Panc1 (cell line): ENCODE data around the gene SEL1L2. TPM values are rescaled to one million over a fixed set of nuclear protein-coding genes. Genes with fewer than 3 reads are reported as not detected.

Experiments
- ATAC-seq: fragments of 200-7000 bp; cut with Tn5 transposase; 2 replicates; pipeline ENCODE4 v1.9.1; 2020; ENCODE audit warnings: mild to moderate bottlenecking, moderate library complexity
- BruUV-seq: library from RNA; stranded (reverse); fragments of 400-500 nt; replicated peaks from 2 replicates; lab custom pipeline; 2021; lab: Mats Ljungman, UMichigan
- CTCF ChIA-PET: fragments of 300-600 bp; sonication (Branson Sonifier 250); formaldehyde crosslinking; loops from one replicate; lab custom pipeline; 2022; ENCODE audit warnings: antibody characterized with exemption; lab: Charles Lee
- POLR2A ChIA-PET: fragments of 300-600 bp; sonication (Branson Sonifier 250); formaldehyde crosslinking; loops from one replicate; lab custom pipeline; 2022; ENCODE audit warnings: antibody characterized with exemption; lab: Charles Lee
- DNase-seq: peaks from one replicate; pipeline ENCODE4 v3.0.0-alpha.2; 2010; ENCODE audit warnings: low read depth, low spot score
- H3K27ac ChIP-seq: 2 replicates; pipeline ENCODE4 v1.5.1; 2011; ENCODE audit warnings: mild to moderate bottlenecking, low read length, inconsistent platforms
- H3K27me3 ChIP-seq: fragments of 200-500 bp; sonication (Bioruptor generic); 2 replicates; pipeline ENCODE4 v1.6.0; 2014; ENCODE audit warnings: low read length, inconsistent platforms; ENCODE audit not compliant: control insufficient read depth, insufficient read depth
- H3K36me3 ChIP-seq: fragments of 200-500 bp; sonication (Bioruptor generic); 2 replicates; pipeline ENCODE4 v1.5.1; 2014; ENCODE audit warnings: inconsistent platforms, mild to moderate bottlenecking, low read length, moderate library complexity; ENCODE audit not compliant: control insufficient read depth, insufficient read depth
- H3K4me1 ChIP-seq: 2 replicates; pipeline ENCODE4 v1.5.1; 2011; ENCODE audit warnings: inconsistent platforms, mild to moderate bottlenecking, low read length, moderate library complexity; ENCODE audit not compliant: control insufficient read depth, insufficient read depth
- H3K4me3 ChIP-seq, 2 experiments: 2 replicates each; pipeline ENCODE4 v1.5.1; 2011 to 2012; ENCODE audit warnings: low read depth in 2 of 2, low read length in 2 of 2, mild to moderate bottlenecking in 2 of 2, inconsistent platforms in 1 of 2, moderate library complexity in 1 of 2
- H3K9me3 ChIP-seq: fragments of 200-500 bp; sonication (Bioruptor generic); 2 replicates; pipeline ENCODE4 v1.5.1; 2014; ENCODE audit warnings: low read depth, mild to moderate bottlenecking, inconsistent platforms, low read length, moderate library complexity; ENCODE audit not compliant: control insufficient read depth, insufficient read depth
- POLR2AphosphoS5 ChIP-seq: IDR thresholded peaks from 2 replicates; pipeline ENCODE4 v1.6.1; 2012; ENCODE audit warnings: mild to moderate bottlenecking, low read depth, low read length, moderate library complexity
- SIN3A ChIP-seq: IDR thresholded peaks from 2 replicates; pipeline ENCODE4 v1.6.1; 2012; ENCODE audit warnings: low read depth, mild to moderate bottlenecking, low read length, moderate library complexity, borderline replicate concordance; ENCODE audit not compliant: insufficient read depth
- TCF7L2 ChIP-seq: IDR thresholded peaks from 2 replicates; pipeline ENCODE4 v1.6.1; 2011; ENCODE audit warnings: mild to moderate bottlenecking, low read depth, low read length, inconsistent platforms
- in situ Hi-C: cut with HindIII; loops from 2 replicates; pipeline ENCODE4 v1.10.0; 2016; ENCODE audit warnings: low sequenced_read_pairs, low pct_unique_long_range_greater_than_20kb
- intact Hi-C: fragments of 100-400 bp; cut with micrococcal nuclease; formaldehyde crosslinking; loops from one replicate; pipeline ENCODE4 v1.10.0; 2022; ENCODE audit not compliant: unreplicated experiment
- total RNA-seq: library from RNA; stranded (reverse); gene quantifications from one replicate; pipeline ENCODE4 v1.2.1, GENCODE V29; 2021; ENCODE audit not compliant: unreplicated experiment
- TF ChIP-seq, protein P1 (sequence below), 2 experiments: IDR thresholded peaks; 2 replicates each; pipeline ENCODE4 v1.6.1; 2011 to 2012; ENCODE audit warnings: low read depth in 2 of 2, control low read depth in 1 of 2, low read length in 1 of 2, mild to moderate bottlenecking in 1 of 2, moderate library complexity in 1 of 2; ENCODE audit not compliant: insufficient read depth in 1 of 2
- TF ChIP-seq, protein P2 (sequence below): fragments of 450-650 bp; IDR thresholded peaks from 2 replicates; pipeline ENCODE4 v1.5.1; 2017; ENCODE audit warnings: mild to moderate bottlenecking

SEL1L2 gene
- total RNA-seq, 1 experiment from 2014 or later = not detected

DNA sequence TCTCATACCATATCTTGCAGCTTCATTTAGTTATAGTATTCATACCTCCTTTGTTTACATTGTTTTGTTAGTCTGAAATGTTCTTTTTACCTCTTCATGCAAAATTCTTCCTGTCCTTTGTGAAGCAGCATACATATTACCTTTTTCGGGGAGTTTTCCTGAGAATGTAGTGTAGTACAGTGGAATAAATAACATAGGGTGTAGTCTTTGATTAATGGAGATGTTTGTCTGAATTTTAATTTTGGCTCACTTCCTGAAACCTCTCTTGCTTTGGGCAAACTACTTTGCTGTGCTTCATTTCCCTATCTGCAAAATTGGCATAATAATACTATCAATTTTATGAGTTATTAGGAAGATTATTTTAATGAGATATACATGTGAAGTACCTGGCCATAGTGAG, 10.5 kb upstream of the SEL1L2 start:
- H3K4me3 ChIP-seq = no peak overlapping the region
- H3K27me3 ChIP-seq = peaks cover 7% of the 10 kb centered on the region
- BruUV-seq = no TSS peak
- CTCF ChIA-PET = no interaction called here
- POLR2A ChIA-PET = no interaction called here
- H3K36me3 ChIP-seq = no peaks in the 10 kb centered on the region
- ATAC-seq (no peak), DNase-seq (no peak)
- no peaks in the 10 kb centered on the region; the same call in 1 of the 2 replicates for H3K4me1 ChIP-seq
- in situ Hi-C loops (no loop called here), intact Hi-C loops (no loop called here)
- H3K9me3 ChIP-seq = no peaks in the 10 kb centered on the region
- H3K27ac ChIP-seq = no peak overlapping the region
- no peak for TF ChIP-seq SIN3A
- TF ChIP-seq, protein P1, sequence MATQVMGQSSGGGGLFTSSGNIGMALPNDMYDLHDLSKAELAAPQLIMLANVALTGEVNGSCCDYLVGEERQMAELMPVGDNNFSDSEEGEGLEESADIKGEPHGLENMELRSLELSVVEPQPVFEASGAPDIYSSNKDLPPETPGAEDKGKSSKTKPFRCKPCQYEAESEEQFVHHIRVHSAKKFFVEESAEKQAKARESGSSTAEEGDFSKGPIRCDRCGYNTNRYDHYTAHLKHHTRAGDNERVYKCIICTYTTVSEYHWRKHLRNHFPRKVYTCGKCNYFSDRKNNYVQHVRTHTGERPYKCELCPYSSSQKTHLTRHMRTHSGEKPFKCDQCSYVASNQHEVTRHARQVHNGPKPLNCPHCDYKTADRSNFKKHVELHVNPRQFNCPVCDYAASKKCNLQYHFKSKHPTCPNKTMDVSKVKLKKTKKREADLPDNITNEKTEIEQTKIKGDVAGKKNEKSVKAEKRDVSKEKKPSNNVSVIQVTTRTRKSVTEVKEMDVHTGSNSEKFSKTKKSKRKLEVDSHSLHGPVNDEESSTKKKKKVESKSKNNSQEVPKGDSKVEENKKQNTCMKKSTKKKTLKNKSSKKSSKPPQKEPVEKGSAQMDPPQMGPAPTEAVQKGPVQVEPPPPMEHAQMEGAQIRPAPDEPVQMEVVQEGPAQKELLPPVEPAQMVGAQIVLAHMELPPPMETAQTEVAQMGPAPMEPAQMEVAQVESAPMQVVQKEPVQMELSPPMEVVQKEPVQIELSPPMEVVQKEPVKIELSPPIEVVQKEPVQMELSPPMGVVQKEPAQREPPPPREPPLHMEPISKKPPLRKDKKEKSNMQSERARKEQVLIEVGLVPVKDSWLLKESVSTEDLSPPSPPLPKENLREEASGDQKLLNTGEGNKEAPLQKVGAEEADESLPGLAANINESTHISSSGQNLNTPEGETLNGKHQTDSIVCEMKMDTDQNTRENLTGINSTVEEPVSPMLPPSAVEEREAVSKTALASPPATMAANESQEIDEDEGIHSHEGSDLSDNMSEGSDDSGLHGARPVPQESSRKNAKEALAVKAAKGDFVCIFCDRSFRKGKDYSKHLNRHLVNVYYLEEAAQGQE (IDR thresholded peaks at IDR 0.05; ENCODE audit: insufficient read depth in 1 of 2, low read depth in 2 of 2, low read length in 1 of 2) = no peak
- TF ChIP-seq, protein P2, sequence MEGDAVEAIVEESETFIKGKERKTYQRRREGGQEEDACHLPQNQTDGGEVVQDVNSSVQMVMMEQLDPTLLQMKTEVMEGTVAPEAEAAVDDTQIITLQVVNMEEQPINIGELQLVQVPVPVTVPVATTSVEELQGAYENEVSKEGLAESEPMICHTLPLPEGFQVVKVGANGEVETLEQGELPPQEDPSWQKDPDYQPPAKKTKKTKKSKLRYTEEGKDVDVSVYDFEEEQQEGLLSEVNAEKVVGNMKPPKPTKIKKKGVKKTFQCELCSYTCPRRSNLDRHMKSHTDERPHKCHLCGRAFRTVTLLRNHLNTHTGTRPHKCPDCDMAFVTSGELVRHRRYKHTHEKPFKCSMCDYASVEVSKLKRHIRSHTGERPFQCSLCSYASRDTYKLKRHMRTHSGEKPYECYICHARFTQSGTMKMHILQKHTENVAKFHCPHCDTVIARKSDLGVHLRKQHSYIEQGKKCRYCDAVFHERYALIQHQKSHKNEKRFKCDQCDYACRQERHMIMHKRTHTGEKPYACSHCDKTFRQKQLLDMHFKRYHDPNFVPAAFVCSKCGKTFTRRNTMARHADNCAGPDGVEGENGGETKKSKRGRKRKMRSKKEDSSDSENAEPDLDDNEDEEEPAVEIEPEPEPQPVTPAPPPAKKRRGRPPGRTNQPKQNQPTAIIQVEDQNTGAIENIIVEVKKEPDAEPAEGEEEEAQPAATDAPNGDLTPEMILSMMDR = no peak
- TF ChIP-seq TCF7L2 = no peak
- TF ChIP-seq POLR2AphosphoS5 = no peak

DNA sequence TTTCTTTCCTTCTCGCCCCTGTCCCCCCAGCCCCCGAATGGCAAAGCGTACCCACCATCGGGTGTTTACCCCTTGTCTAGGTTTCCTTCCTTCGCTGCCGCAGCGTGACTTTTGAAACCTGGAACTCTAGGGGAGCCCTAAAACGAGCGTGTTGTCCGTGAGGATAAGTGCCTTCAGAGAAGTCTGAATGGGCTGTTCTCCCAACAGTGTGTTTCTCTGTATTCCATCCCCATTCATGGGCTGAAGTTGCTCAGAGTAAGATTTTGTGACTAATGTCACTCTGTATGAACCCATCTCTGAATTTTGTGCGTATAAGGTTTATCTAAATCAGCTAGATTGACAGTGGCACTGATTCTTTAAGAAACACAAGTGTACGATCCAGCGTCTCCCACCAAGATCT, 5.9 kb upstream of the SEL1L2 start:
- ATAC-seq (no peak), DNase-seq (no peak)
- H3K36me3 ChIP-seq = no peaks in the 10 kb centered on the region
- CTCF ChIA-PET = no interaction called here
- intact Hi-C loops (no loop called here), in situ Hi-C loops (no loop called here)
- H3K4me1 ChIP-seq = no peaks in the 10 kb centered on the region; the same call in 1 of the 2 replicates
- peak overlapping the region; percentile 54 to 57 for H3K4me3 ChIP-seq
- no TSS peak for BruUV-seq
- H3K27me3 ChIP-seq = peaks cover 7% of the 10 kb centered on the region
- POLR2A ChIA-PET = no interaction called here
- no peak overlapping the region for H3K27ac ChIP-seq
- peaks cover 7% of the 10 kb centered on the region for H3K9me3 ChIP-seq
- TF ChIP-seq, protein P2 = no peak
- no peak for TF ChIP-seq SIN3A
- no peak for TF ChIP-seq POLR2AphosphoS5
- no peak for TF ChIP-seq TCF7L2
